Measurements from ENCODE around the gene SMURF1.

- TF ChIP-seq POLR2A (IDR thresholded peaks at IDR 0.05; ENCODE audit: low read depth, low read length) (no peak), TAF1 (IDR thresholded peaks at IDR 0.05; ENCODE audit: borderline replicate concordance, low read depth, low read length) (no peak), POLR2AphosphoS5 (IDR thresholded peaks at IDR 0.05; ENCODE audit: low read depth, low read length) (no peak)
Measured at GRCh38 chr7:99027241-99027640, 116.7 kb downstream of the SMURF1 start.
